GM12878 (cell line): Measurements from ENCODE around the gene SCN11A. TPM values are rescaled to one million over a fixed set of nuclear protein-coding genes. Genes with fewer than 3 reads are reported as not detected.

Experiments used
- CEBPZ ChIP-seq: fragments of 150-350 bp; IDR thresholded peaks from 2 replicates; pipeline ENCODE4 v1.6.1; 2016; ENCODE audit warnings: low read depth, low read length
- ZNF687 ChIP-seq: fragments of 450-650 bp; IDR thresholded peaks from 2 replicates; pipeline ENCODE4 v1.6.1; 2017; ENCODE audit warnings: mild to moderate bottlenecking, moderate library complexity
- polyA plus RNA-seq, 11 experiments: library from polyadenylated mRNA; depleted of rRNA in 4 of 11; unstranded in 6 of 11; stranded (reverse) in 5 of 11; fragments of >200 nt; fragmentation: Nextera tagmentation in 4 of 11; fragmentation: Illumina TruSeq in 1 of 11; extraction: Ambion mirVana in 4 of 11; extraction: Trizol in 1 of 11; gene quantifications; 1 replicate in 1 of 11; 2 replicates in 10 of 11; pipeline versions ENCODE4 v1.2.1 to v1.2.3, GENCODE V29; 2011 to 2016; ENCODE audit warnings: inconsistent platforms in 2 of 11, missing spikeins in 2 of 11, low read depth in 1 of 11
- small RNA-seq: library from RNA; depleted of rRNA; stranded (forward); fragments of <200 nt; gene quantifications from one replicate; pipeline ENCODE3, GENCODE V24; 2014
- total RNA-seq, 4 experiments: library from RNA; depleted of rRNA in 3 of 4; stranded (reverse); fragments of >200 nt in 3 of 4; fragmentation: Illumina TruSeq in 1 of 4; extraction: Trizol in 1 of 4; gene quantifications; 2 replicates each; pipeline versions ENCODE4 v1.2.1 to v1.2.3, GENCODE V29; 2013 to 2021

Gene SCN11A
- total and polyA plus RNA-seq, 10 of the 15 experiments (the other 5 are each of a cell fraction or from before 2014, with no cell fraction given) = under 0.01 to 0.14 (median 0.03) TPM; not detected in 4

GRCh38 chr3:39005295-39005694 is 46.4 kb downstream of the SCN11A start (continued):
- peak; percentile 82; the same call in 1 of the 2 replicates for TF ChIP-seq ZNF687
- no peak for TF ChIP-seq CEBPZ

Small RNA genes lying within 50 kb of the gene (small RNA-seq; reads per million reads assigned to genes)
- not detected for gene RNU6-1227P

Other genes with a start within 250 kb of the SCN11A start
- not detected in 2 replicates for gene SCN10A, start 235.7 kb downstream of the SCN11A start, total RNA-seq (2014; rRNA removed)
- gene SCN10A, start 235.7 kb downstream of the SCN11A start, total RNA-seq (2014; rRNA removed; fragmentation: Illumina TruSeq; extraction: Trizol) = not detected in 2 replicates
- gene SCN10A, start 235.7 kb downstream of the SCN11A start, total RNA-seq (2021) = not detected in 2 replicates
- not detected in 2 replicates for gene SCN10A, start 235.7 kb downstream of the SCN11A start, polyA plus RNA-seq (2011; rRNA removed)
- not detected in 2 replicates for gene SCN10A, start 235.7 kb downstream of the SCN11A start, polyA plus RNA-seq (2014; fragmentation: Illumina TruSeq; extraction: Trizol)
- gene SCN10A, start 235.7 kb downstream of the SCN11A start, polyA plus RNA-seq (2014; fragmentation: Nextera tagmentation; extraction: Ambion mirVana) = not detected
- gene SCN10A, start 235.7 kb downstream of the SCN11A start, polyA plus RNA-seq (2014; rRNA removed) = not detected in 2 replicates
- not detected for gene SCN10A, start 235.7 kb downstream of the SCN11A start, polyA plus RNA-seq (2016; fragmentation: Nextera tagmentation; extraction: Ambion mirVana)
- 20.2 and 22.7 TPM in 2 replicates for gene WDR48, start 72 bp upstream of the SCN11A start, total RNA-seq (2014; rRNA removed)
- 30.0 and 30.3 TPM in 2 replicates for gene WDR48, start 72 bp upstream of the SCN11A start, total RNA-seq (2014; rRNA removed; fragmentation: Illumina TruSeq; extraction: Trizol)
- 27.8 and 28.7 TPM in 2 replicates for gene WDR48, start 72 bp upstream of the SCN11A start, total RNA-seq (2021)
- gene WDR48, start 72 bp upstream of the SCN11A start, polyA plus RNA-seq (2011; rRNA removed) = 43.8 and 63.5 TPM in 2 replicates
- gene WDR48, start 72 bp upstream of the SCN11A start, polyA plus RNA-seq (2014; fragmentation: Illumina TruSeq; extraction: Trizol) = 36.7 and 40.3 TPM in 2 replicates
- 10 to 100 TPM; 16.8 to 17.1 TPM for gene WDR48, start 72 bp upstream of the SCN11A start, polyA plus RNA-seq (2014; fragmentation: Nextera tagmentation; extraction: Ambion mirVana)
- 17.0 and 18.7 TPM in 2 replicates for gene WDR48, start 72 bp upstream of the SCN11A start, polyA plus RNA-seq (2014; rRNA removed)
- gene WDR48, start 72 bp upstream of the SCN11A start, polyA plus RNA-seq (2016; fragmentation: Nextera tagmentation; extraction: Ambion mirVana) = 10 to 100 TPM; 38.4 to 40.6 TPM
- gene GORASP1, start 55.7 kb upstream of the SCN11A start, total RNA-seq (2014; rRNA removed) = 27.6 and 28.0 TPM in 2 replicates
- 16.7 and 16.8 TPM in 2 replicates for gene GORASP1, start 55.7 kb upstream of the SCN11A start, total RNA-seq (2014; rRNA removed; fragmentation: Illumina TruSeq; extraction: Trizol)
- gene GORASP1, start 55.7 kb upstream of the SCN11A start, total RNA-seq (2021) = 29.3 and 32.9 TPM in 2 replicates
- gene GORASP1, start 55.7 kb upstream of the SCN11A start, polyA plus RNA-seq (2011; rRNA removed) = 20.6 and 28.8 TPM in 2 replicates
- 23.2 and 25.1 TPM in 2 replicates for gene GORASP1, start 55.7 kb upstream of the SCN11A start, polyA plus RNA-seq (2014; fragmentation: Illumina TruSeq; extraction: Trizol)
- gene GORASP1, start 55.7 kb upstream of the SCN11A start, polyA plus RNA-seq (2014; fragmentation: Nextera tagmentation; extraction: Ambion mirVana) = 1 to 10 TPM; 3.6 to 5.0 TPM
- gene GORASP1, start 55.7 kb upstream of the SCN11A start, polyA plus RNA-seq (2014; rRNA removed) = 32.7 and 35.1 TPM in 2 replicates
- 10 to 100 TPM; 18.0 to 23.2 TPM for gene GORASP1, start 55.7 kb upstream of the SCN11A start, polyA plus RNA-seq (2016; fragmentation: Nextera tagmentation; extraction: Ambion mirVana)
- 0.93 and 2.2 TPM in 2 replicates for gene TTC21A, start 55.7 kb upstream of the SCN11A start, total RNA-seq (2014; rRNA removed)
- gene TTC21A, start 55.7 kb upstream of the SCN11A start, total RNA-seq (2014; rRNA removed; fragmentation: Illumina TruSeq; extraction: Trizol) = 0.67 and 1.1 TPM in 2 replicates
- gene TTC21A, start 55.7 kb upstream of the SCN11A start, total RNA-seq (2021) = 2.6 and 2.7 TPM in 2 replicates
- 1.1 and 1.2 TPM in 2 replicates for gene TTC21A, start 55.7 kb upstream of the SCN11A start, polyA plus RNA-seq (2011; rRNA removed)
- gene TTC21A, start 55.7 kb upstream of the SCN11A start, polyA plus RNA-seq (2014; fragmentation: Illumina TruSeq; extraction: Trizol) = 1.6 and 2.1 TPM in 2 replicates
- under 1 TPM; 0.62 to 0.68 TPM for gene TTC21A, start 55.7 kb upstream of the SCN11A start, polyA plus RNA-seq (2014; fragmentation: Nextera tagmentation; extraction: Ambion mirVana)
- 3.2 and 3.8 TPM in 2 replicates for gene TTC21A, start 55.7 kb upstream of the SCN11A start, polyA plus RNA-seq (2014; rRNA removed)
- gene TTC21A, start 55.7 kb upstream of the SCN11A start, polyA plus RNA-seq (2016; fragmentation: Nextera tagmentation; extraction: Ambion mirVana) = 1 to 10 TPM; 1.0 to 1.2 TPM
- 14.2 TPM in 2 replicates for gene CSRNP1, start 101.6 kb upstream of the SCN11A start, total RNA-seq (2014; rRNA removed)
- 6.4 and 6.7 TPM in 2 replicates for gene CSRNP1, start 101.6 kb upstream of the SCN11A start, total RNA-seq (2014; rRNA removed; fragmentation: Illumina TruSeq; extraction: Trizol)
- 12.0 and 12.1 TPM in 2 replicates for gene CSRNP1, start 101.6 kb upstream of the SCN11A start, total RNA-seq (2021)
- 5.9 and 11.1 TPM in 2 replicates for gene CSRNP1, start 101.6 kb upstream of the SCN11A start, polyA plus RNA-seq (2011; rRNA removed)
- 3.0 and 7.3 TPM in 2 replicates for gene CSRNP1, start 101.6 kb upstream of the SCN11A start, polyA plus RNA-seq (2014; fragmentation: Illumina TruSeq; extraction: Trizol)
- gene CSRNP1, start 101.6 kb upstream of the SCN11A start, polyA plus RNA-seq (2014; fragmentation: Nextera tagmentation; extraction: Ambion mirVana) = under 1 TPM; 0.32 to 0.77 TPM
- 9.3 TPM in 2 replicates for gene CSRNP1, start 101.6 kb upstream of the SCN11A start, polyA plus RNA-seq (2014; rRNA removed)
- gene CSRNP1, start 101.6 kb upstream of the SCN11A start, polyA plus RNA-seq (2016; fragmentation: Nextera tagmentation; extraction: Ambion mirVana) = 1 to 10 TPM; 4.9 to 7.0 TPM
- gene XIRP1, start 140.7 kb upstream of the SCN11A start, total RNA-seq (2014; rRNA removed) = 0.16 and 0.17 TPM in 2 replicates
- 0.18 and 0.23 TPM in 2 replicates for gene XIRP1, start 140.7 kb upstream of the SCN11A start, total RNA-seq (2014; rRNA removed; fragmentation: Illumina TruSeq; extraction: Trizol)
- 0.38 and 0.40 TPM in 2 replicates for gene XIRP1, start 140.7 kb upstream of the SCN11A start, total RNA-seq (2021)
- 0.01 and 0.03 TPM in 2 replicates for gene XIRP1, start 140.7 kb upstream of the SCN11A start, polyA plus RNA-seq (2011; rRNA removed)
- 0.14 and 0.24 TPM in 2 replicates for gene XIRP1, start 140.7 kb upstream of the SCN11A start, polyA plus RNA-seq (2014; fragmentation: Illumina TruSeq; extraction: Trizol)
- under 1 TPM in 1 of 2 experiments, not detected in 1; 0.05 TPM for gene XIRP1, start 140.7 kb upstream of the SCN11A start, polyA plus RNA-seq (2014; fragmentation: Nextera tagmentation; extraction: Ambion mirVana)
- 0.08 and 0.27 TPM in 2 replicates for gene XIRP1, start 140.7 kb upstream of the SCN11A start, polyA plus RNA-seq (2014; rRNA removed)
- gene XIRP1, start 140.7 kb upstream of the SCN11A start, polyA plus RNA-seq (2016; fragmentation: Nextera tagmentation; extraction: Ambion mirVana) = under 1 TPM; 0.04 to 0.05 TPM
- 0.11 and 0.16 TPM in 2 replicates for gene CX3CR1, start 228.1 kb upstream of the SCN11A start, total RNA-seq (2014; rRNA removed)
- gene CX3CR1, start 228.1 kb upstream of the SCN11A start, total RNA-seq (2014; rRNA removed; fragmentation: Illumina TruSeq; extraction: Trizol) = 0.09 and 0.18 TPM in 2 replicates
- 0.08 and 0.23 TPM in 2 replicates for gene CX3CR1, start 228.1 kb upstream of the SCN11A start, total RNA-seq (2021)
- gene CX3CR1, start 228.1 kb upstream of the SCN11A start, polyA plus RNA-seq (2011; rRNA removed) = 0.45 and 0.53 TPM in 2 replicates
- 0.16 and 0.21 TPM in 2 replicates for gene CX3CR1, start 228.1 kb upstream of the SCN11A start, polyA plus RNA-seq (2014; fragmentation: Illumina TruSeq; extraction: Trizol)
- gene CX3CR1, start 228.1 kb upstream of the SCN11A start, polyA plus RNA-seq (2014; fragmentation: Nextera tagmentation; extraction: Ambion mirVana) = under 1 TPM; 0.05 to 0.09 TPM
- 0.09 and 0.12 TPM in 2 replicates for gene CX3CR1, start 228.1 kb upstream of the SCN11A start, polyA plus RNA-seq (2014; rRNA removed)
- under 1 TPM; 0.09 to 0.53 TPM for gene CX3CR1, start 228.1 kb upstream of the SCN11A start, polyA plus RNA-seq (2016; fragmentation: Nextera tagmentation; extraction: Ambion mirVana)